Measurements from ENCODE around the gene PRKX.

PRKX gene

DNA sequence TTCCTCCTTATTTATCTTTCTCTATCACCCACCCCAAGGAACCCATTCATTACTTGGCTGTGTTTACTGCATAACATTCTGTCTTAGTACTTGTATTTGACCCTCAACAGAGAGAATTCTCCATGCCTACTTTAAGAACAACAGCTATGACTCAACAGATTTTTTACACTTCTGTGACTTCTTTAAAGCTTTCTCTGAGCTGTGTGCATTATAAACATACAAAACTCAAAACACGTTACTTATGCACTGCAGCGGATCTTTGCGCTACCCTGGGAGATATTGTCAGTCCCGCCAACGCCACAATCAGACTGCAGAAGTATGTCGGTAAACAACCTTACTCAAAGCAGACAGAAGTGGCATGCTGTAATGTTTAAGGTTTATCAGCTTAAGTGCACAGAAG lies 35.1 kb downstream of the PRKX start:
- TF ChIP-seq EZH2 (IDR thresholded peaks at IDR 0.05; ENCODE audit: borderline replicate concordance, low read depth, low read length, severe bottlenecking) = no peak
- TF ChIP-seq, protein P1, sequence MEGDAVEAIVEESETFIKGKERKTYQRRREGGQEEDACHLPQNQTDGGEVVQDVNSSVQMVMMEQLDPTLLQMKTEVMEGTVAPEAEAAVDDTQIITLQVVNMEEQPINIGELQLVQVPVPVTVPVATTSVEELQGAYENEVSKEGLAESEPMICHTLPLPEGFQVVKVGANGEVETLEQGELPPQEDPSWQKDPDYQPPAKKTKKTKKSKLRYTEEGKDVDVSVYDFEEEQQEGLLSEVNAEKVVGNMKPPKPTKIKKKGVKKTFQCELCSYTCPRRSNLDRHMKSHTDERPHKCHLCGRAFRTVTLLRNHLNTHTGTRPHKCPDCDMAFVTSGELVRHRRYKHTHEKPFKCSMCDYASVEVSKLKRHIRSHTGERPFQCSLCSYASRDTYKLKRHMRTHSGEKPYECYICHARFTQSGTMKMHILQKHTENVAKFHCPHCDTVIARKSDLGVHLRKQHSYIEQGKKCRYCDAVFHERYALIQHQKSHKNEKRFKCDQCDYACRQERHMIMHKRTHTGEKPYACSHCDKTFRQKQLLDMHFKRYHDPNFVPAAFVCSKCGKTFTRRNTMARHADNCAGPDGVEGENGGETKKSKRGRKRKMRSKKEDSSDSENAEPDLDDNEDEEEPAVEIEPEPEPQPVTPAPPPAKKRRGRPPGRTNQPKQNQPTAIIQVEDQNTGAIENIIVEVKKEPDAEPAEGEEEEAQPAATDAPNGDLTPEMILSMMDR (IDR thresholded peaks at IDR 0.05; ENCODE audit: borderline replicate concordance, extremely low read depth, low read length, poor library complexity, severe bottlenecking) = no peak
- H3K9me3 ChIP-seq (ENCODE audit: insufficient read depth, low read length, severe bottlenecking) = no peaks in the 10 kb centered on the region
- H2AFZ ChIP-seq (ENCODE audit: low read depth, low read length) = no peak overlapping the region
- no peak for DNase-seq
- H3K4me1 ChIP-seq (ENCODE audit: insufficient read depth, low read length) = no peaks in the 10 kb centered on the region
- H3K36me3 ChIP-seq (ENCODE audit: insufficient read depth, low read length) = peaks cover 11% of the 10 kb centered on the region
- peaks cover 20% of the 10 kb centered on the region for H3K79me2 ChIP-seq (ENCODE audit: insufficient read depth, low read length)
- H3K4me3 ChIP-seq (ENCODE audit: low read depth in 1 of 2, low read length in 2 of 2) = no peak overlapping the region
- H3K9ac ChIP-seq (ENCODE audit: low read depth, low read length) = no peak overlapping the region
- H3K27me3 ChIP-seq (ENCODE audit: insufficient read depth, low read length, poor library complexity) = no peaks in the 10 kb centered on the region
- no peak for ATAC-seq (ENCODE audit: insufficient read depth, low read depth)
- H3K4me2 ChIP-seq (ENCODE audit: insufficient read depth, low read length) = no peak overlapping the region
- no peak overlapping the region for H3K27ac ChIP-seq (ENCODE audit: low read length)
- peaks cover 5% of the 10 kb centered on the region; the same call in 1 of the 2 replicates for H4K20me1 ChIP-seq (ENCODE audit: insufficient read depth, low read length)

DNA sequence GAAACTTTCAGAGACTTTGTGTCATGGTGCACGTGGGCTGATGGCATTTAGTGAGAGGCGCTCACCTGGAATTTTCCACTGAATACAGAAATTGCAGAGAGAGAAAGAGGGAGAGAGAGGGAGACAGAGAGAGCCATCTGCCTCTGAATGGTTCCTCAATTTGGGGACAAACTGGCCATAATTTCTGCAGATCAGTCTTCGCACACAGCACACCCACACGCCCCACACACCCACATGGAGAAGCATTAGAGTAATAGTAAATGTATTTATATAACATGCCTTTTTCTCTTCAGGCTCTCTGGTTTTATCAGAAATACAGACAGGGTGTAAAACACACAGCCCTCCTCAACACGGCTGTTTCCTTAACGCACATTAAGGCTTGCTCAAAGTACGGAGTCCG lies 38.6 kb downstream of the PRKX start:
- no peaks in the 10 kb centered on the region for H3K4me1 ChIP-seq (ENCODE audit: insufficient read depth, low read length)
- DNase-seq (no peak), ATAC-seq (ENCODE audit: insufficient read depth, low read depth) (no peak)
- H3K9ac ChIP-seq (ENCODE audit: low read depth, low read length) = no peak overlapping the region
- no peak overlapping the region for H2AFZ ChIP-seq (ENCODE audit: low read depth, low read length)
- H3K36me3 ChIP-seq (ENCODE audit: insufficient read depth, low read length) = peaks cover 32% of the 10 kb centered on the region
- H3K27ac ChIP-seq (ENCODE audit: low read length) = no peak overlapping the region
- no peak overlapping the region for H3K4me2 ChIP-seq (ENCODE audit: insufficient read depth, low read length)
- no peaks in the 10 kb centered on the region for H3K27me3 ChIP-seq (ENCODE audit: insufficient read depth, low read length, poor library complexity)
- no peaks in the 10 kb centered on the region for H3K9me3 ChIP-seq (ENCODE audit: insufficient read depth, low read length, severe bottlenecking)
- peaks cover 5% of the 10 kb centered on the region; the same call in 1 of the 2 replicates for H4K20me1 ChIP-seq (ENCODE audit: insufficient read depth, low read length)
- H3K79me2 ChIP-seq (ENCODE audit: insufficient read depth, low read length) = peaks cover 15% of the 10 kb centered on the region; the same call in 1 of the 2 replicates
- TF ChIP-seq EZH2 (IDR thresholded peaks at IDR 0.05; ENCODE audit: borderline replicate concordance, low read depth, low read length, severe bottlenecking) = no peak
- TF ChIP-seq, protein P1 (IDR thresholded peaks at IDR 0.05; ENCODE audit: borderline replicate concordance, extremely low read depth, low read length, poor library complexity, severe bottlenecking) = no peak
- H3K4me3 ChIP-seq (ENCODE audit: low read depth in 1 of 2, low read length in 2 of 2) = no peak overlapping the region

DNA sequence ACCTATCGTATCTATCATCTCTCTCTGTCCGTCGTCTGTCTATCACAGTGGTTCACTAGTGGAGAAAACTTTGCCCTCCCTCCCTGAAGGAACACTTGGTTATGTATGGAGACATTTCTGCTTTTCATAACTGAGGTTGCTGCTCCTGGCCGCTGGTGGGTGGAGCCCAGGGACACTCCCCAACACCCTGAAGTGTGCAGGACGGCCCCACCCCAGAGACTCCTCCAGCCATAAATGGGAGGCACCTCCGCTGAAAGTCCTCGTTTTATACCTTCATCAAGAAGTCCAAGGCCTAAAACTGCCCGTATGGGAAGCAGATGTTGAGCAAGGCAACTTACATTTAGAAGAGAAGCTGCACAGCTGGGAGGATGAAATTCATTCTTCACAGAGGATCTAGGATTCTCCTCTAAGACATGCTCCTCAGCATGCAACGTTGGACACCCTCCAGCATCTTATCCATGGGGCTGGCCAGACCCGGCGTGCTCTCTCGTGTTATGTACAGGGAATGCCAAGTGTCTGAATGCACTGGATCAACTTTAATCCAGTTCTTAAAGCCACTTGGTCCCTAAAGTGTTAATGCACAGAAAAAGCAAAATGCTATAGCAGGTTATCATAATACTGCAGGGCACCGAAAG lies 43.5 kb downstream of the PRKX start:
- ATAC-seq (ENCODE audit: insufficient read depth, low read depth) (no peak), DNase-seq (no peak)
- TF ChIP-seq EZH2 (IDR thresholded peaks at IDR 0.05; ENCODE audit: borderline replicate concordance, low read depth, low read length, severe bottlenecking) = no peak
- TF ChIP-seq, protein P1 (IDR thresholded peaks at IDR 0.05; ENCODE audit: borderline replicate concordance, extremely low read depth, low read length, poor library complexity, severe bottlenecking) = no peak
- Histone ChIP-seq H3K27me3 (ENCODE audit: insufficient read depth, low read length, poor library complexity) (no peaks in the 10 kb centered on the region), H3K9me3 (ENCODE audit: insufficient read depth, low read length, severe bottlenecking) (no peaks in the 10 kb centered on the region), H3K27ac (ENCODE audit: low read length) (no peak overlapping the region), H4K20me1 (ENCODE audit: insufficient read depth, low read length) (no peaks in the 10 kb centered on the region), H3K9ac (ENCODE audit: low read depth, low read length) (no peak overlapping the region), H3K36me3 (ENCODE audit: insufficient read depth, low read length) (peaks cover 52% of the 10 kb centered on the region), H3K79me2 (ENCODE audit: insufficient read depth, low read length) (no peaks in the 10 kb centered on the region), H2AFZ (ENCODE audit: low read depth, low read length) (no peak overlapping the region), H3K4me2 (ENCODE audit: insufficient read depth, low read length) (no peak overlapping the region), H3K4me3 (ENCODE audit: low read depth in 1 of 2, low read length in 2 of 2) (no peak overlapping the region), H3K4me1 (ENCODE audit: insufficient read depth, low read length) (no peaks in the 10 kb centered on the region)
